Chondrocyte (in vitro differentiated cells): ENCODE results near the gene LIPC. TPM values are rescaled to one million over a fixed set of nuclear protein-coding genes. Genes with fewer than 3 reads are reported as not detected.

Experiments used
- DNase-seq: peaks from one replicate; pipeline ENCODE4 v3.0.0; 2021; ENCODE audit warnings: mixed read lengths, low spot score
- H3K27ac Mint-ChIP-seq: one replicate; pipeline ENCODE4 v1.8.0; 2021; ENCODE audit warnings: mild to moderate bottlenecking, moderate library complexity, mixed read lengths; ENCODE audit not compliant: unreplicated experiment
- H3K27me3 Mint-ChIP-seq: 2 replicates; pipeline ENCODE4 v1.8.0; 2021; ENCODE audit warnings: low read depth, mixed read lengths
- H3K36me3 Mint-ChIP-seq: 2 replicates; pipeline ENCODE4 v1.8.0; 2021; ENCODE audit warnings: low read depth, mixed read lengths
- H3K4me1 Mint-ChIP-seq: 2 replicates; pipeline ENCODE4 v1.8.0; 2021; ENCODE audit warnings: low read depth, mild to moderate bottlenecking, mixed read lengths
- H3K4me3 Mint-ChIP-seq: one replicate; pipeline ENCODE4 v1.8.0; 2021; ENCODE audit warnings: mild to moderate bottlenecking, moderate library complexity, mixed read lengths; ENCODE audit not compliant: unreplicated experiment
- H3K9me3 Mint-ChIP-seq: 2 replicates; pipeline ENCODE4 v1.8.0; 2021; ENCODE audit warnings: low read depth, mixed read lengths
- CTCF ChIP-seq: fragments of 200-600 bp; sonication (generic); IDR thresholded peaks from 2 replicates; pipeline ENCODE4 v1.5.0; 2021; ENCODE audit warnings: antibody characterized with exemption, mild to moderate bottlenecking, moderate library complexity
- total RNA-seq: library from RNA; stranded (reverse); gene quantifications from 3 replicates; pipeline ENCODE4 v1.2.1, GENCODE V29; 2021

LIPC gene
- total RNA-seq, 1 donor from 2014 or later, result not detected

- H3K36me3 Mint-ChIP-seq, result no peaks in the 10 kb centered on the region
- DNase-seq, result no peak
- H3K27me3 Mint-ChIP-seq, result no peaks in the 10 kb centered on the region
- no peaks in the 10 kb centered on the region for H3K9me3 Mint-ChIP-seq
- H3K4me1 Mint-ChIP-seq, result peaks cover 21% of the 10 kb centered on the region
- H3K4me3 Mint-ChIP-seq, result no peak overlapping the region
- TF ChIP-seq CTCF, result peak; percentile 11
- no peak overlapping the region for H3K27ac Mint-ChIP-seq
Measured at GRCh38 chr15:58498821-58499580, 67.2 kb downstream of the LIPC start.

DNA sequence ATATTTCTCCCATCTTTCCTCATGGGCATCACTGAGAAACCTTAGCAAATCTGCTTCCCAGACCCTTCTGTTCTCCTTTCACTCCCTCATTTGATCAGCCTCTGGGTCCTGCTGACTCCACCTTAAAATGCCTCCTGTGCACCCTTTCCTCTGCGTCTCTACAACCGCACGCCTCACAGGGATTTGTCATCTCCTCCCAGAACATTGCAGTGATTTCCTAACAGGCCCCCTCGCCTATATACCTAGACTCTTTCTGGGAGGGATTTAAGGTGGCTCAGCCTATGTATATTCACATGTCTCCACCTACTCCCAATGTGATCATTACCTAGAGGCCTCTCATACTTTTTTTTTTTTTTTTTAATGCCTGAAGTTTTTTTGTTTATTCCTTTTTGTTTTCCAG lies 69.2 kb downstream of the LIPC start:
- Mint-ChIP-seq H3K27me3 (no peaks in the 10 kb centered on the region), H3K36me3 (no peaks in the 10 kb centered on the region), H3K27ac (no peak overlapping the region), H3K4me1 (peaks cover 27% of the 10 kb centered on the region), H3K9me3 (peaks cover 3% of the 10 kb centered on the region), H3K4me3 (no peak overlapping the region)
- DNase-seq, result no peak
- TF ChIP-seq CTCF, result no peak

DNA sequence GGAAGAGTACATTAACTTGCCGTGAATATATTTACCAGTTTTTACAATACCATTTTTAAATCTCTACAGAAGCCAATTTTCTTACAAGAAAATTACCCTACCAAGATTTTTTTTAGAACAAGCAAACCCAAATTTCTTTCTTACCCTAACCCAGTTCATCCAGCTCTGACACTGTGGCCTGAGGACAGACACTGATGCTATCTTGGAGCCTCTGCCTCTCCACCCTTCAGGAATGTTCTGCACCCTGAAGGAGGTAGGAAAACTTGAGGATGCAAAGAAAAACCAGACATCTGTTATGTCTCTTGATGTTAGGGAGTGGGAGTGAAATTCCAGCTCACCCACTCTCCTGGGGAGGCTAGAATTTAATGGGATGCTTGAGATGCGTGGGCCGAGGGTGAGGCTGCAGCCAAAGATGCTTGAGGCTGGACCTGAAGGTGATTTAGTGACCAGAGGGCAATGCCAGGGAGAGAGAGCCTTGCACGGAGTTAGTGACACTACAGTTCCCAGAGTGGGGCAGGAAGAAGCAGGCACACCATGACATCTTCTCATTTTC lies 69.9 kb downstream of the LIPC start:
- peaks cover 3% of the 10 kb centered on the region for H3K9me3 Mint-ChIP-seq
- H3K4me1 Mint-ChIP-seq, result peaks cover 33% of the 10 kb centered on the region
- no peak overlapping the region for H3K27ac Mint-ChIP-seq
- no peaks in the 10 kb centered on the region for H3K36me3 Mint-ChIP-seq
- TF ChIP-seq CTCF, result no peak
- DNase-seq, result no peak
- H3K27me3 Mint-ChIP-seq, result no peaks in the 10 kb centered on the region
- H3K4me3 Mint-ChIP-seq, result no peak overlapping the region

GRCh38 chr15:58503139-58504027 lies 71.6 kb downstream of the LIPC start:
- Mint-ChIP-seq H3K27me3 (no peaks in the 10 kb centered on the region), H3K4me1 (peaks cover 33% of the 10 kb centered on the region), H3K4me3 (no peak overlapping the region), H3K27ac (no peak overlapping the region), H3K36me3 (no peaks in the 10 kb centered on the region), H3K9me3 (peaks cover 3% of the 10 kb centered on the region)
- no peak for TF ChIP-seq CTCF
- DNase-seq, result no peak

DNA sequence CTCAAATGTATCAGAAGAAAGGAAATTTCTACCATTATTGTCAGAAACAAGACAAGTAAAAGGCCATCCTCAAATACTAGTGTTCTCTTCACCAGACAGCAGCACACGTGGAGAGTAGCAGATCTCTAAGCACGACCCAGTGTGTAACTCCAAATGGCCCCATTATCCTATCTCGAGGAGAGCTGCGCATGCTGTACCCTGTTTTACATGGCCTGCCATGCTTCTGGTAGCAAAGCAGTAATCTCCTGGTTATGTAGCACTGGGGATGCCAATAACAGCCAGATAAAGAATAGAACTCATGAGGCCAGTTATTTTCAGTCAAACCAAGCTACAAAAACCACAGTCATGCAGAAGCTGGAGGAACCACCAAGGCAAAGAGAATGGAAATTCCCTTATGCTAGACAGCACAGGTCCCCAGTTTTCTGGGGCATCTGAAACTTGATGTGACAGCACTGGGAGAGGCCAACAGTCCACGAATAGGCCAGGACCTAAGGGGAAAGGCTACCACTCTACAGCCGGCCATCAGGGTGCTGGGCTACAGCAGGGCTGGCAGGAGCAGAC lies 73.0 kb downstream of the LIPC start:
- no peak overlapping the region for H3K27ac Mint-ChIP-seq
- no peak for TF ChIP-seq CTCF
- no peak overlapping the region for H3K4me3 Mint-ChIP-seq
- H3K27me3 Mint-ChIP-seq, result no peaks in the 10 kb centered on the region
- H3K4me1 Mint-ChIP-seq, result peaks cover 27% of the 10 kb centered on the region
- no peak for DNase-seq
- no peaks in the 10 kb centered on the region for H3K36me3 Mint-ChIP-seq
- peaks cover 3% of the 10 kb centered on the region for H3K9me3 Mint-ChIP-seq
